Tibial artery (tissue), 4 donors: Measurements from ENCODE around the gene TNS3.

Experiments
- DNase-seq, 2 donors: peaks; one replicate each; pipeline ENCODE4 v3.0.0-alpha.2; 2019
- H3K27ac ChIP-seq, 2 donors: fragments of 200-600 bp; sonication (generic) in 1 of 2; 1 replicate in 1 of 2; 2 replicates in 1 of 2; pipeline ENCODE4 v1.5.1; 2018 to 2019; ENCODE audit warnings: mild to moderate bottlenecking in 1 of 2
- H3K27me3 ChIP-seq, 2 donors: fragments of 200-600 bp; sonication (generic) in 1 of 2; one replicate each; pipeline versions ENCODE4 v1.5.1 to v1.6.0; 2016 to 2019
- H3K36me3 ChIP-seq, 3 donors: fragments of 200-600 bp; sonication (generic) in 2 of 3; one replicate each; pipeline ENCODE4 v1.5.1; 2016 to 2019; ENCODE audit warnings: mild to moderate bottlenecking in 2 of 3
- H3K4me1 ChIP-seq, 4 donors: fragments of 200-600 bp; sonication (generic) in 2 of 4; 1 replicate in 3 of 4; 2 replicates in 1 of 4; pipeline ENCODE4 v1.5.1; 2016 to 2019
- H3K4me3 ChIP-seq, 2 donors: fragments of 200-600 bp; sonication (generic) in 1 of 2; 1 replicate in 1 of 2; 2 replicates in 1 of 2; pipeline ENCODE4 v1.5.1; 2018 to 2019; ENCODE audit warnings: mild to moderate bottlenecking in 2 of 2
- H3K9me3 ChIP-seq, 3 donors: fragments of 200-600 bp; sonication (generic) in 1 of 3; one replicate each; pipeline ENCODE4 v1.5.1; 2016 to 2019
- intact Hi-C: fragments of 100-400 bp; cut with DNase I; formaldehyde crosslinking; loops from one replicate; pipeline ENCODE4 v1.15.0; 2023; ENCODE audit warnings: low total_unique reads
- TF ChIP-seq, protein P1 (sequence below), 2 experiments: fragments of 200-600 bp in 1 of 2; fragments of 450-650 bp in 1 of 2; IDR thresholded peaks; one replicate each; pipeline ENCODE4 v1.5.1; 2017 to 2019; ENCODE audit warnings: antibody characterized with exemption in 2 of 2, mild to moderate bottlenecking in 1 of 2, moderate library complexity in 1 of 2

Gene TNS3

GRCh38 chr7:47455872-47456185, 126.1 kb downstream of the TNS3 start:
- no peaks in the 10 kb centered on the region for H3K36me3 ChIP-seq
- DNase-seq, result no peak
- no peaks in the 10 kb centered on the region for H3K9me3 ChIP-seq
- H3K4me3 ChIP-seq, result no peak overlapping the region
- TF ChIP-seq, protein P1, sequence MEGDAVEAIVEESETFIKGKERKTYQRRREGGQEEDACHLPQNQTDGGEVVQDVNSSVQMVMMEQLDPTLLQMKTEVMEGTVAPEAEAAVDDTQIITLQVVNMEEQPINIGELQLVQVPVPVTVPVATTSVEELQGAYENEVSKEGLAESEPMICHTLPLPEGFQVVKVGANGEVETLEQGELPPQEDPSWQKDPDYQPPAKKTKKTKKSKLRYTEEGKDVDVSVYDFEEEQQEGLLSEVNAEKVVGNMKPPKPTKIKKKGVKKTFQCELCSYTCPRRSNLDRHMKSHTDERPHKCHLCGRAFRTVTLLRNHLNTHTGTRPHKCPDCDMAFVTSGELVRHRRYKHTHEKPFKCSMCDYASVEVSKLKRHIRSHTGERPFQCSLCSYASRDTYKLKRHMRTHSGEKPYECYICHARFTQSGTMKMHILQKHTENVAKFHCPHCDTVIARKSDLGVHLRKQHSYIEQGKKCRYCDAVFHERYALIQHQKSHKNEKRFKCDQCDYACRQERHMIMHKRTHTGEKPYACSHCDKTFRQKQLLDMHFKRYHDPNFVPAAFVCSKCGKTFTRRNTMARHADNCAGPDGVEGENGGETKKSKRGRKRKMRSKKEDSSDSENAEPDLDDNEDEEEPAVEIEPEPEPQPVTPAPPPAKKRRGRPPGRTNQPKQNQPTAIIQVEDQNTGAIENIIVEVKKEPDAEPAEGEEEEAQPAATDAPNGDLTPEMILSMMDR (IDR thresholded peaks at IDR 0.05), result no peak
- peaks cover 0 to 68% (median 50%) of the 10 kb centered on the region in 4 donors for H3K4me1 ChIP-seq
- H3K27ac ChIP-seq, result no peak overlapping the region
- intact Hi-C loops, result loop anchor here (10.0 kb wide), 1 partner anchor 119 kb away; no protein-coding TSS in a partner anchor
- no peaks in the 10 kb centered on the region for H3K27me3 ChIP-seq

DNA sequence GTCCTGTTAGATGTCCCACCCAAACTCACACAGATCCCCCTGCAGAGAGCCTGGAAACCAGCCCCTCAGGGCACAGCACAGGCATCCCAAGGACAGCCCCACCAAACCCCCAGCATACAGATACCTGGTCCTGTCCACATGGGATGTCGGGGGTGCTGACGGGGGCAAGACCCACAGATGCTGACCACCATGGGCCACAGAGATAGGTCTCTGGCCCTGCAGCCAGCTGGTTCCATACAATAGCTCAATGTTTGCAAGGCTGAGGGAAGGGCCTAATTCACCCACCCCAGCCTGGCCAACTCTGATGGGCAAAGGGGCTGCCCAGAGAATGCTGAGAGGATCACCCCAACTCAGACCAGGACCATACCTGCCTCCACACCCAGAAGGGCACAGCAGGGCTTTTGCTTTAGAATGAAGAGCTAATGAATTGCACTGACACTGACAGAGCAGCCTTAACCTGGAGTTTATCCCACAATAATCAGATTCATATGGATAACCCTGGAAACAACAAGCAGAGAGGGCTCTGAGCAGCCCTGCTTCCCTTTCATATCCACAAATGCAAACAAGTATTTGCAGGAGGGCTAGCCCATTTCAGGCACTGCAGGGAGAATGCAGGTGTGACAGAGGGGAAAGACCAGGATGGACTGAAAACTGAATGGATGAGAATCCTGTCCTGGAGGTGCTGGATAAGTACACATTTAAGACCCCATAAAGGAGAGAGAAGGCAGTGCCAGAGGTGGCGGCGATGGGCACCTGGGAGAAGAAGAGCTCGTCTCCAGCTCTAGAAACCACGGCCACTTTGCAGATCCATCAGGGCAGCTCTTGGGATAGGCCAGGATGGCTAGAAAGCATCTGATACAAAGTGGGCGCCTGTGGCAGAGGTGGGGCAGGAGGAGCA, 126.7 kb downstream of the TNS3 start:
- TF ChIP-seq, protein P1 (IDR thresholded peaks at IDR 0.05), result no peak
- peak overlapping the region; percentile 86 to 92 for H3K27ac ChIP-seq
- peaks cover 0 to 68% (median 50%) of the 10 kb centered on the region in 4 donors for H3K4me1 ChIP-seq
- no peaks in the 10 kb centered on the region for H3K27me3 ChIP-seq
- DNase-seq, result peak in 1 of 2 donors; percentile 58
- no peak overlapping the region for H3K4me3 ChIP-seq
- no peaks in the 10 kb centered on the region for H3K36me3 ChIP-seq
- H3K9me3 ChIP-seq, result no peaks in the 10 kb centered on the region
- intact Hi-C loops, result loop anchor here (10.0 kb wide), 1 partner anchor 120 kb away; no protein-coding TSS in a partner anchor

DNA sequence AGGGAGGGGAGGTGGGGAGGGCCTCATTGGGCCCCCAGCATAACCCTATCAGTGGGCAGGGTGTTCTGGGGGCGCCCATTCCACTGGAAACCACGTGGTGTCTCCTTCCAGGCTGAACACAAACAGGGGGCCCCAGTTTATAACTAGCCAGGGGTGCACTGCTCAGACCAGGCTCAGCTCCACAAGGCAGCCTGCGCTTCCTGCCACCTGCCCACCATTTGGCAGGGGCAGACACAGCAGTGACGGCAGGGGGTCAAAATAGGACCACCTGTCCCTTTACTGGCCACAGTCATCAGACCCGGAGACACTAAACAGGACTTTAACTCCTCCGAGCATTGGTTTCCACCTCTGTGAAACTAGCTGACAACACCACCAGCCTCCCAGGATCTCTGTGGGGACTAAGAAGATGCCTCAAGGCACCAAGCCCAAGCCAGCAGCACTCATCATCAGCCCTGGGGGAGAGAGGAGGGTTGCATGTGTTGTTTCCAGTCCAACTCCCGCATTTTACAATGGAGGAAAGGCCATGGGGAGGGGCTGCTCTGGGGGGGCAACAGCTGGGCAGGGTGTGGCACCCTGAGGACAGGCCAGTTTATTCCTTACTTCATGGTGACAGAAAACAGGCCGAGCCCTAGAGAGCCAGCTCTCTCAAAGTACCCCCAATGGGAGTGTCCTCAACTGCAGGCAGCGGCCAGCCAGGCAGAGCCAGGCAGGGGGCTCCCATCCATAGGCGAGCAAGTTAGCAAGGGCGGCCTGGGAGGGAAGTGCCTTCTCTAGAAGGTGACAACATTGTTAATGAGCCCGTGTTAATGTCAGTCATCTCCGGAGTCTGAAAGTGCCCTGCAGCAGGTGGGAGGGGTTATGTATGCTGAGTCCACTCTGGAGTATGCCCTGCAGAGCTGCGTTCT, 127.6 kb downstream of the TNS3 start:
- Histone ChIP-seq H3K36me3 (no peaks in the 10 kb centered on the region), H3K27me3 (no peaks in the 10 kb centered on the region), H3K9me3 (no peaks in the 10 kb centered on the region), H3K4me1 (peaks cover 0 to 71% (median 48%) of the 10 kb centered on the region in 4 donors), H3K4me3 (no peak overlapping the region), H3K27ac (peak overlapping the region; percentile 86 to 92)
- DNase-seq, result peak in 1 of 2 donors; percentile 64
- intact Hi-C loops, result loop anchor here (10.0 kb wide), 1 partner anchor 120 kb away; no protein-coding TSS in a partner anchor
- TF ChIP-seq, protein P1 (IDR thresholded peaks at IDR 0.05), result no peak

DNA sequence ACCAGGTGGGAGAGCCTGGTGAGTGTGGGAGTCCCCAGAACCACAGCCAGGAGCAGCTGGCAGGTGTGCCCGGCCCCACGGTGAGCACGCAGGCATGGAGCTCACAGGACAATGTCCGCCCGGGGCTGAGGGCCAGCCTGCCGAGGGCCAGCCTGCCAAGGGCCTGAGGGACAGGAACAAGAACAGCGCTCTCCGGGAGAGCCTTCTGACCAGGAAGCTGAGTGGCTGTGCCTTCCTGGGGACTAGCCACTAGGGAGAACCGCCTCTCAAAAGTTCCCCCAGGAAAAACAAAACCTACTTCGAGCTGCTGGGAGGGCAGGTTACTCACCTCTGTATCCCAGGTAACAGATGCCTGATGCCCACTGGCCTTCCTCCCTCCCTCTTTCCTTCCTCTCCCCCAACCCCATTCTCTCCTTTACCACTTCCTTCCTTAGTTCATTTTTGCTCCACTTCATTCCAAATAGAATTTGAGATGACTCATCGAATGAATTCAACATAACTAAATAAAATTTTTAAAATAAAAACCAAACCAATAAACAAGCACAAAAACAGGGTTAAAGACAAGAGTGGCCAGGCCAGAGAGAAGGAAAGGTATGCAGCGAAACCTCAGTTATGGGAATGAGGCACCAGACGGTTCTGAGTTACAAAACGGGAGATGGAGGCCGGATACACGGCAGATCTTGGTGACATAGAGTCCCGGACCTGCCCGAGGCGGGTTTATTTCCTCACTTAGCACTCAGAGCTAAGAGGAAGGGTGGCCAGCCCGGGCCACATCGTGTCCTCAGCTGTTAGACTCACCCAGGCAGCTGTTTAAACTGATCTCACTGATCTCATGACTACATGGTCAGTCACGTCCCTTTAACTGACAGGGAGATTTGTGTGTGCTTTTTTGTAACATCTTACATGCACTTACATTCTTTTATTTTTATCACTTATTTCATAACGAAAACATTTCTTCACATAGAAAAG, 128.5 kb downstream of the TNS3 start:
- H3K27ac ChIP-seq, result peak overlapping the region; percentile 86 to 92
- peaks cover 0 to 71% (median 47%) of the 10 kb centered on the region in 4 donors for H3K4me1 ChIP-seq
- intact Hi-C loops, result loop anchor here (10.0 kb wide), 1 partner anchor 121 kb away; no protein-coding TSS in a partner anchor
- no peaks in the 10 kb centered on the region for H3K27me3 ChIP-seq
- H3K36me3 ChIP-seq, result no peaks in the 10 kb centered on the region
- peak; percentile 90 to 94 for DNase-seq
- peak overlapping the region; percentile 36 to 41 for H3K4me3 ChIP-seq
- H3K9me3 ChIP-seq, result no peaks in the 10 kb centered on the region
- TF ChIP-seq, protein P1 (IDR thresholded peaks at IDR 0.05), result no peak
